HG02610 (cell line): ENCODE data around the gene APOD.

Source experiments
- ATAC-seq: cut with Tn5 transposase; IDR thresholded peaks from one replicate; pipeline ENCODE4 v1.9.1; 2021; ENCODE audit warnings: mild to moderate bottlenecking, moderate library complexity; ENCODE audit not compliant: unreplicated experiment

The APOD gene

DNA sequence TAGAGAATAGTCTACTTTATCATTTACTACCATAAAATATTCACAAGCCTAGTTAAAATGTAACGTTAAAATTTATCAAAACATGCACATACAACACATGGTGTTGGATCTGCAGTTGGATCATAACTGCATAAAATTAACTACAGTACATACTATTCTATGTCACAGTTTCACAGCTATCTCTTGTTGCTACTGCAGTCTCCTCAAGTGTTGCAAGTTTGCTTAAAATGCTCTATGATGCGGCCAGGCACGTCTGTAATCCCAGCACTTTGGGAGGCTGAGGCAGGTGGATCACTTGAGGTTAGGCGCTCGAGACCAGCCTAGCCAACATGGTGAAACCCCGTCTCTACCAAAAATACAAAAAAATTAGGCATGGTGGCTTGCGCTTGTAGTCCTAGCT lies 50.9 kb downstream of the APOD start:
- ATAC-seq = no peak

DNA sequence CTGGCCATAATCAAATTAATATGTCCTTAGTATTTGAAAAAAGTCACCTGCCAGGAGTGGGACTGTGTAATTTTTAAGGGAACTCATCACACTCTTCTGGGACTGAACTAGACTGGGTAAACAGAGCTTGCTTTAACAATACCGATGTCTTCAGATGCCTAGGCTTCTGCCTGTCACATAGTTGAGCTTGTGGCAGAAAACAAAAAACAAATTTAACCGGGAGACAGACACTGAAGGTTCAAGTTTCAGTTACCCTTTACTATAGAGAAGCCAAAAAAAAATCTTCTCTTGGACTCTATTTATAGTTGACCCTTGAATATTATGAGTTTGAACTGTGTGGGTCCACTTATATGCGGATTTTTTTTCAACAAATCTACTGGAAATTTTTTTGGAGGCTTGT lies 51.4 kb downstream of the APOD start:
- ATAC-seq = no peak

GRCh38 chr3:195531683-195532082 lies 52.1 kb downstream of the APOD start:
- no peak for ATAC-seq

GRCh38 chr3:195526492-195526891 lies 57.2 kb downstream of the APOD start:
- ATAC-seq = no peak

DNA sequence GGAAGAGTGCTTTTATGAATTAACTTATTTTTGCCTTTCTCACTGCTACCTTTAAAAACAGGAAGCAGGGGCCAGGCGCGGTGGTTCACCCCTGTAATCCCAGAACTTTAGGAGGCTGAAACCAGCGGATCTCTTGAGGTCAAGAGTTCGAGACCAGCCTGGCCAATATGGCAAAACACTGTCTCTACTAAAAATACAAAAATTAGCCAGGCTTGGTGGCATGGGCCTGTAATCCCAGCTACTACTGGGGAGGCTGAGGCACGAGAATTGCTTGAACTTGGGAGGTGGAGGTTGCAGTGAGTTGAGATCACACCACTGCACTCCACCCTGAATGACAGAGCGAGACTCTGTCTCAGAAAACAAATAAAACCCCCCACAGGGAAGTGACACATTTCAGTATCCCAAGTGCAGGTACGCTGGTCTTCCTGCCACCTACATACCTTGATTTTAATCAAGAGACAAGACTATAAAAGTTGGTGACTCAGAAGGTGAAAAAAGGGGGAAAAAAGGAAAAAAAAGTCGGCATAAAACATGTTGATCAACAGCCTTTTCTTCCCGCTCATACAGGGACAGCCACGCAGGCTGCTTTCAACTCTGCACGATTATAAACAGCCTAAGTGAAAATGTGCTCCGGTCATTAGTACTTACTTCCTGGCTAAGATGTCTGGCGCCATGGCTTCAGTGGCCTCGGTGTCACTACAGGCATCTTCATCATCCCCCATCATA lies 59.4 kb downstream of the APOD start:
- ATAC-seq = no peak

- ATAC-seq = no peak
Observed at GRCh38 chr3:195522254-195523023, 61.3 kb downstream of the APOD start.
